ENCODE measurements around the gene PLEKHM1.
"Not testable (repeated sequence)": the region's sequence is repeated elsewhere in the genome, so short reads cannot be mapped to it uniquely, and the experiment has no call there.

GRCh38 chr17:45475436-45475835, 15.1 kb downstream of the PLEKHM1 start:
- TF ChIP-seq POLR2A (IDR thresholded peaks at IDR 0.05): not testable (repeated sequence)
- TF ChIP-seq, protein P1, sequence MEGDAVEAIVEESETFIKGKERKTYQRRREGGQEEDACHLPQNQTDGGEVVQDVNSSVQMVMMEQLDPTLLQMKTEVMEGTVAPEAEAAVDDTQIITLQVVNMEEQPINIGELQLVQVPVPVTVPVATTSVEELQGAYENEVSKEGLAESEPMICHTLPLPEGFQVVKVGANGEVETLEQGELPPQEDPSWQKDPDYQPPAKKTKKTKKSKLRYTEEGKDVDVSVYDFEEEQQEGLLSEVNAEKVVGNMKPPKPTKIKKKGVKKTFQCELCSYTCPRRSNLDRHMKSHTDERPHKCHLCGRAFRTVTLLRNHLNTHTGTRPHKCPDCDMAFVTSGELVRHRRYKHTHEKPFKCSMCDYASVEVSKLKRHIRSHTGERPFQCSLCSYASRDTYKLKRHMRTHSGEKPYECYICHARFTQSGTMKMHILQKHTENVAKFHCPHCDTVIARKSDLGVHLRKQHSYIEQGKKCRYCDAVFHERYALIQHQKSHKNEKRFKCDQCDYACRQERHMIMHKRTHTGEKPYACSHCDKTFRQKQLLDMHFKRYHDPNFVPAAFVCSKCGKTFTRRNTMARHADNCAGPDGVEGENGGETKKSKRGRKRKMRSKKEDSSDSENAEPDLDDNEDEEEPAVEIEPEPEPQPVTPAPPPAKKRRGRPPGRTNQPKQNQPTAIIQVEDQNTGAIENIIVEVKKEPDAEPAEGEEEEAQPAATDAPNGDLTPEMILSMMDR (IDR thresholded peaks at IDR 0.05): not testable (repeated sequence)

Measured in Peyer's patch (tissue), 4 donors.